NCI-H187 (cell line): ENCODE data around the gene R3HDM4.

Source experiments
- DNase-seq, 2 experiments: peaks; one replicate each; lab custom pipeline; 2025; lab: John Stamatoyannopoulos, UW

The R3HDM4 gene

DNA sequence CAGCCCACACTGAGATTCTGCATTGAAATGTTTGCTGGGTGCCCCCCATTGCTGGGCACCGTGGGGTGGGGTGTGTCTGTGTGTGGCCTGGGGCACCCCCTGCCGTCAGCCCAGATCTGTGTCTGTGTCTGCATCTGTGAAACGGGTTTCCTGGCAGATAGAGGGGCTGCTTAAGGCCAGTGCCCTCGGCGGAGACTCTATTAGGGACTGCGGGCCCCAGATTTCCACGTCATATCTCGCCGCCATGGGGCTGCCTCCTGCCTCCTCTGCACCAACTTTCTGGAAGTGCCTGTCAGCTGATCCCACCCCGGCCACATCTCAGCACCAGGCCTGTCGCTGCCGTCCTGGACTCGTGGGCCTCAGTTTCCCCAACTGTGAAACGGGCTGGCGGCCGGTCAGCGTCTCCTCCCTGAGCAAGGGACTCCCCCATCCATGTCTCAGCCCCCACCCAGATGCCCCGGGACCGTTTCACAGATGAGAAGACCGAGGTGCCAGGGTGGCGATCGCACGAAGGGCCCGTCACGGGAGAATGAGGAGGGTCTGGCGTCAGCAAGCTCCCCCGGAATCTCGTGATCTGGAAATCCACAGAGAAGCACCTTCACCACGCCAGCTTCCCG lies 34.2 kb upstream of the R3HDM4 start:
- no peak for DNase-seq

DNA sequence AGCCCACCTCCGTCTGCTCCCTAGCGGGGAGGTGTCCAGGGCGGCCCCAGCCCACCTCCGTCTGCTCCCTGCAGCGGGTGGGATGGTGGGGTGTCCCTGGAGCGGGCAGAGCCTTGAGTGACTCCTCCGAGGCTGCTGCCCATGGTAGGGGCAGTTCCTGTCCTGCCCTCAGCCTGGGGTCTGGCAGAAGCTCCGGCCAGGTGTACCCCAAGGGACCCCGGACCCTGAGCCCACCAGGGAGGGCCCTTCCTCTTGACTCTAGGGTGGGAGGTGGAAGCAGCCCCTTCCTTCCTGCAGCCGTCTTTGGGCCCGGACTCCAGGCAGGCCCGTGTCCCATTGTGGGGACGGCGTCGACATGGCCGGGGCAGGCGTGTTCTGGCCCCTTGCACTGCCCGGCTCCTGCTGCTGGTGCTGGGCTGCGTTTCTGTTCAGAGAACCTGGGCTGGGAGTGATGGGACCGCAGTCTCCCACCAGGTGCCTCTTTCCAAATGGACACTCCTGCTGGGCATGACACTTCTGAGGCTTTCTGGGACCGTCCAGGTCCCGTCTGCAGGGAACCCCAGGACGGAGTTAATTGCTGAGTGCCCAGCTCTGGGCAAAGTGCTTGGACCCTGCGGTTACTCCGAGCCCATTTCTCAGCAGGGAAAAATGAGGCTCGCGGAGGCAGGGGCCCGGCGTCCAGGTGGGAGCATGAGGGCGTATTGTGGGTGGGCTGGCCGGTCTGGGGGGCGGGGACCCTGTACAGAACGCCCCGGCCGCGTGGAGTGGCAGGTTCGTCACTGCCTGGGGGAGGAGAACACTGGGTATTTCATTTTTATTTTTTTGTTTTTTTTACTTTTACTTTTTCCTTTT lies 32.6 kb upstream of the R3HDM4 start:
- no peak for DNase-seq

DNA sequence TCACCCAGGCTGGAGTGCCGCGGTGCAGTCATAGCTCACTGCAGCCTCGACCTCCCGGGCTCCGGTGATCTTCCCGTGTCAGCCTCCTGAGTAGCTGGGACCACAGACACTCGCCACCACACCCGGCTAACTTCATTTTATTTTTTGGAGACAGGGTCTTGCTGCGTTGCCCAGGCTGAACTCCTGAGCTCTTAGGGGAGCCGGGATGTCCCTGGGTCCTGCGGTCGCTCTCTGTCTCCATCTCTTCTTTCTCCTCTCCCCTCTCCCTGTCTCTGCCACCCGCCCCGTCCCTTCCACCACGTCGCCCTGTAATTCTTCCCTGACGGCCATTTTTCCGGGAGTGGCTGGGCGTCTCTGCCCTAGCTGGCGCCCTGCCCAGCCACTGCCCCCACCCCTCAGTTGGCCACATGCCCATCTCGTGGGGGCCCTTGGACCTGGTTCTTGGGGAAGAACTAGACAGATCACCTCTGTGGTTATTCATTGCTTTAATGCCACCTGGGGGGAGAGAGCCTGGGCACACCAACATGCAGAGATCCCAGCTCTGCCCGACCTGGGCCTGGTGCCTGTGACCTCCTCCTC lies 31.7 kb upstream of the R3HDM4 start:
- no peak for DNase-seq

DNA sequence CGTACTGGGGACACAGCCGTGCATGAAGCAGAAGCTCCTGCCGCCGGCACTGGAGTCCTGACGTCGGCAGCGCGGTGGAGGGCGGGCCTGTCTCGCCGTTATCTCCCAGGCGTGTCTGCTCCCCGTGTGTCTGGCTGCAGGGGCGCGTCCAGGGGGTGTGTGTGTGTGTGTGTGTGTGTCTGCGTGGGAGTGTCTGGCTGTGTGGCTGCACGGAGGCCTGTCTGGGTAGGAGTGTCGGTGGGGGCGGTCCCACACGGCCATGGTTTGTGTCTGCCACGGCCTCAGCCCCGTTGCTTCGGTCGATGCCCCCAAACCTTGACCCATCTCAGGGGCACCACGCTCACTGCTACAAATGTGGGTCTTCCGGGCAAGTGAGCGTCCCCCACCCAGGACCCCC lies 31.1 kb upstream of the R3HDM4 start:
- DNase-seq, result no peak

DNA sequence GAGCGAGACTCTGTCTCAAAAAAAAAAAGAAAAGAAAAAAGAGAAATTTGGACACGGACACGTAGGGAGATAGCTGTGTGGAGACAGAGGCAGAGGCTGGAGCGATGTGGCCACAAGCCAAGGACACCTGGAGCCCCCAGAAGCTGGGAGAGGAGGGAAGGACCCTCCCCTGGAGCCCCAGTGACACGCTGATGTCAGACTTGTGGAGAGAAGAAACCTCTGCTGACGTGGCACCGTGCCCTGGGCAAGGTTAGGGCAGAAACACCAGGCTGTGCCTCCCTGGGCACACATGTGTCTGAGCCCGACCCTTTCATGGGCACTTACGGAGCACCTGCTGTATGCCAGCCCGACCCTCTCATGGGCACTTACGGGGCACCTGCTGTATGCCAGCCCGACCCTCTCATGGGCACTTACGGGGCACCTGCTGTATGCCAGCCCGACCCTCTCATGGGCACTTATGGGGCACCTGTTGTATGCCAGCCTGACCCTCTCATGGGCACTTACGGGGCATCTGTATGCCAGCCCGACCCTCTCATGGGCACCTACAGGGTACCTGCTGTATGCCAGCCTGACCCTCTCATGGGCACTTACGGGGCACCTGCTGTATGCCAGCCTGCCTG lies 30.6 kb upstream of the R3HDM4 start:
- no peak for DNase-seq

DNA sequence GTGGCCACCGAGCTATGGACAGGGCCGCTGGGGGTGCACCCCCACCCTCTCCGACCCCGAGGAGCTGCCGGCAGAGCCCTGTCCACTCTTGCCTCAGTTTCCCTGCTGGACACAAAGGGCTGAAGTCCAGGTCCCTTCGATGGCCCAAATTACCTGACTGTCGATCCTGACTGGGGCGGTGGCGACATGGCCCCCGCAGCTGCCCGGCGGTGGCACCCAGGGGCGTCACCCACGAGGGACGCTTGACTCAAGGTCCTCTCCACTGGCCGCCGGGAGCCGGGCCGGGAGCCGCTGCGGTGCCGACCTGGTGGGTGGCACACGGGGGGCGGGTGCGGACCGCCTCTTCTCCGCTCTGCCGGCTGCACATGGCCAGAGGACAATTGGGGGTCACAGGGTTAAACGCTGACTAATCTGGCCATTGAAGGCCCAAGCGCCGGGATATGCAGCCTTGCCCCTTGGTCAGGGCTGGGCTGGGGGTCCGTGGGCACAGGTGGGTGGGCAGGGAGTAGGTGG lies 29.2 kb upstream of the R3HDM4 start:
- DNase-seq, result no peak

DNA sequence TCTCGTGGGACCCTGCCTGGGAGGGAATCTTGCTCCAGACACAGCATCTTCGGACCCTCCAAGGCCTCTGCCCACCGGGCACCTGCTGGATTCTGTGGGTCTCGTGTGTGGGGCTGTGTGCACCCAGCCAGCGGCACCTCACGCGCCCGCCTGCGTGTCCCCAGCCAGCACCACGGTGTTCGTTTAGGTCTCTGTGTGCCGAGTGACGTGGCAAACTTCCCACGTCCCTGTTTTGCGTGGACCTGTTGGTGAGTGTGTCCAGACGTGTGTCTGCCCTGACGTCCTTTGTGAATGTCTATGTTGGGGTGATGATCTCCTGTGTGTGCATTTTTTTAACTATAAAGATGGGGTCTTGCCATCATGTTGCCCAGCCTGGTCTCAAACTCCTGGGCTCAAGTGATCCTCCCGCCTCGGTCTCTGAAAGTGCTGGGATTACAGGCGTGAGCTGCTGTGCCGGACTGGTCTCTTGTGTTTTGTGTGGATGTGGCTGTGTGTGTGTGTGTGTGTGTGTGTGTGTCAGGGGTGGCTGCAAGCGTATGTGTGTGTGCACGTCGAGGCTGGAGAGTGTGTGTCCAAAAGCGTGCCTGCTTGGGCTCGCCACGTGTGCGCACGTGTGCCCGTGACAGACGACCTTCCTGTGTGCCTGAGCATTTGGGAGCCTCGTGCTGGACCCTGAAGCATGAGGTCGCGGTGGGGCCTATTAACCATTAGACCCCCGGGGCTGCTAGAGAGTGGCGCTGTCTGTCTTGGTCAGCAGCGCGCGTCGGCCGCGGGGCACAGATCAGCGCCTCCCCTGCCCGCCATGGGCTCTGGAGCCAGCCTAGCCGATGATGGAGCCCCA lies 28.5 kb upstream of the R3HDM4 start:
- no peak for DNase-seq

DNA sequence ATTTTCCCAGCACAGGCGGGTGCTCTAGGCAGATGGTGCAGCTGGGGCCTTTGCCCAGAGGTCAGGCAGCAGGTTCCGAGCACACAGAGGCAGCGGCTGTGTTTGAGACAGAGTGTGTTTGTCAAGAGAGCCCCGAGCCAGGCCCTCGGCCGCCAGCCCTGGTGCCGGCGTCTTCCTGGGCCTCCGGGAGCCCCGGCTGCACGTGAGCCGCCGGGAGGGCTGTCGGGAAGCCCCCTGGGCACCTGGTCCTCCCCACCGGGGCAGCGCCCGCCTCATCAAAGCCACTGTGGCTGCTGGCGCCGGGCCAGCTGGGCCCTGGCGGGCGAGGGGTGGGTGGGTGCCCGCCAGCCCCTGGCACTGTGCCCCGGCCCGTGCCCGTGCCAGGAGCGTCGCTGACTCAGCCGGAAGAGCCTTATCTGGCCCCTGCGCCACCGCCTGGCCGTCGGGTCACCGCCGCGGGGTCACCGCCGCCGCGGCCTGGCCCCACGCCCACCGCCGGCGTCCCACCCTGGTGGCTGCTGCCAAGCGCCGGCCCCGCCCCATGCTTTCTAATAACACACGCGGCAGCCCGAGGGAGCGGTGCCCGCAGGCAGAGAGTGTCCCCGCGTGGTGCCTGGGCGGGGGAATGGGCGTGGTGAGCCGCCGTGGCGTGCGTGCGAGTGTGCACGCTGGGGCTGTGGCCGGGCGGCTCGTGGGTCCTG lies 27.7 kb upstream of the R3HDM4 start:
- DNase-seq, result no peak

DNA sequence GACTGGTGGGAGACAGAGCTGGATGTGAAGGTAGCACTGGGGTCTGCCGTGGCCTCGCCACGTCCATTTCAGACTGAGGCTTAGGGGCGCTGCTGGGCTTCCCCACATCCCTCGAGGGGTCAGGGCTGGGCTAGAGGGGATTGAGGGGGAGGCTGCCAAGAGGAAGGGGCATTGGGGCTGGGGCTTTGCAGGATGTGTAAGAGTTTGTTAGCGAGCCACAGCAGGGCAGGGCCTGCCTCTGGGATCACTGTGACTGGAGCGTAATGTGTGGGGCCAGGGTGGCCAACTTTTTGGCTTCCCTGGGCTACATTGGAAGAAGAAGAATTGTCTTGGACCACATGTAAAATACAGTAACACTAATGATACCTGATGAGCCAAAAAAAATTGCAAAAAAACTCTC lies 26.9 kb upstream of the R3HDM4 start:
- DNase-seq, result no peak

DNA sequence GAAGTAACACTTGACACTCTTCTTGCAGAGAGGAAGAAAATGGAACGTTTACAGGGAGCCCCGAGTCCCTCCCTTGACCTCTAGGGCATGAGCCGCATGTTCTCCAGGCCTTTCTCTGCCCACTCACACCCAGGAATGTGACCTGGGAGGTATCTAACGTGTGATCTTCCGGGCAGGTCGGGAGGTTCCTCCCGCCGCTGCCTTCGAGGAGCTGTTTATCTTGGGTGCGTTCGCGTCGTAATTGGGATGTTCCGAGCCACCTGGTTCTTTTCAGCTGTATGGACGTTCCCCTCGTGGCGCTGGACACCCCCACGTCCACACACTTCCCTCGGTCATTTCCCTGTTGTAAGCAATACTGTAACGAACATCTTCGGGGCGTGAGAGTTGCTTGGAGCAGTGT lies 26.4 kb upstream of the R3HDM4 start:
- DNase-seq, result no peak

DNA sequence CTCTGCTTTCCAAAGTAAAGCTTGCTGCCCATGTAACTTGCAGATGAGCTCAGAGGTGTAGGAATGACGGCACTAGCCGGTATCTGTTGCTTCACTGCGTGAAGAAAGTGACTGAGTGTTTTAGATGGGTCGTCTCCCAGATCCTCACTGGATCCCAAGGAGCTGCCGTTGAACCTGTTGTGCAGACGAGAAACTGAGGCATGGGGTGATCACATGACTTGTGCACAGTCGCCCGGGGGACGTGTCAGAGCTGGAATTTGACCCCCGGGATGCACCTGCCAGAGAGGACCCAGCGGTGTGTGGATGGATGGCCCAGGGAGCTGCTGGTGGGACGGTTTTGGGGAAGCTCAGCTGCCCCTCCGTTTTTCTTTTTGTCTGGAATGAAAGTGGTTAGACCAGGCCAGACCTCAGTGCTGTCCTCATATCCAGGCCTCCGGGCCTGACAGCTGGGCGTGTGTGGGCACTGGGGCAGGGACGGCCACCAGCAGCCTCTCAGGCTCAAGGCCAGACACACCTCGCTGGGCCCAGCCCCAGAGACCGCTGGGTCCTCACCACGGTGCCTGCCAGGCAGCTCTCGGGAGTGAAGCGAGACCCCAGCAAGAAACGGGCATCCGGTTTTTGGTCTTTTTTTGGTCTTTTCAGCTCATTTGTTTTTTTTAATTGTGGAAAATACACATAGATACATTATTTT lies 25.4 kb upstream of the R3HDM4 start:
- DNase-seq, result no peak

DNA sequence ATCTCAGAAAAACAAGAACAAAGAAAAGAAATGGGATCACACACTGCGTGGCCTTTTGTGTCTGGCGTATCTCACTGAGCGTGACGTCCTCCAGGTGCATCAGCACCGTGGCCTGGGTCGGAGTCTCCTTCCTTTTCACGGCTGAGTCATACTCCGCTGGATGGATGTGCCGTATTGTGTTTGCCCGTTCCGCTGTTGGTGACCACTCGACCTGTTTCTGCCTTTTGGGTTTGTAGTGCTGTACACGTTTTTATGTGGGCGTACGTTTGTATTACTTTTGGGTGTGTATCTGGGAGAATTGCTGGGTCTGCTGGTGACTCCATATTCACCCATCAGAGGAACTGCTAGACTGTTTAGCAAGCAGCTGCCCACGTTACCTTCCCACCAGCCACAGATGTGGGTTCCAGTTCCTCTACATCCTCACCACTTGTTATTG lies 24.3 kb upstream of the R3HDM4 start:
- DNase-seq, result no peak

DNA sequence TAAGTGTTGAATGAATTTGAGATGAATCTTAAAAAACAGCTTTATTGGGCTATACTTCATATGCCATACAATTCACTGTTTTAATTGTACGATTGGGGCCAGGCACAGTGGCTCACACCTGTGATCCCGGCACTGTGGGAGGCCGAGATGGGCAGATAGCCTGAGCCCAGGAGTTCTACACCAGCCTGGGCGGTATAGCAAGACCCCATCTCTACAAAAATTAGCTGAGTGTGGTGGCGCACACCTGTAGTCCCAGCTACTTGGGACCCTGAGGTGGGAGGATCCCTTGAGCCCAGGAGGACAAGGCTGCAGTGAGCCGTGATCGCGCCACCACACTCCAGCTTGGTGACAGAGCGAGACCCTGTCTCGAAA lies 23.1 kb upstream of the R3HDM4 start:
- DNase-seq, result no peak

DNA sequence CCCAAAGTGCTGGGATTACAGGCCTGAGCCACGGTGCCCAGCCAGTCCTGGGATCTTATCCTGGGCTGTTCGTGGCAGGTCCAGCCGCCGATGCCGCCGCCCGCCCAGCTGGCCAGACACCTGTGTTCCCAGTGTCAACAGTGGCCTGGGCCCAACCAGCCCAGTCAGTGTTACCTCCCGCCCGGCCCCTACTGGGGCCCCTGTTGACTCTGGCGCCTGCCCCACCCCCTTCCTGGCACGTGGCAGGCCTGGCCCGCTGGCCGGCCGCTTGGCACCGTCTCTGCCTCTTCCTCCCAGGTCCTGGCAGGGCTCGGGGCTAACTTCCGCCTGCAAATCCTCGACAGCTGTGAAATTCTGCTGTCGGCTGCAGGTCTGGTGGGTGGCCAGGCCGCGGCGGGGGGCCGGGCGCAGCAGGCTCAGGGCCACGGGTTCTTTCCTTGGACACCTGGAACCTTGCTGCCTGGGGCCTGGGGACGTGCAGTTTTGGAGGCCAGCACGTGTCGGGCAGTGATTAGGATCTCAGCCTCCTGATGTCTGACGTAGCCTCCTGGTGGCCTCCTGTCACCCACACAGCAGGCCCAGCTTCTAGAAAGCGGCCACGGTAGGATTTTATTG lies 22.0 kb upstream of the R3HDM4 start:
- no peak for DNase-seq

DNA sequence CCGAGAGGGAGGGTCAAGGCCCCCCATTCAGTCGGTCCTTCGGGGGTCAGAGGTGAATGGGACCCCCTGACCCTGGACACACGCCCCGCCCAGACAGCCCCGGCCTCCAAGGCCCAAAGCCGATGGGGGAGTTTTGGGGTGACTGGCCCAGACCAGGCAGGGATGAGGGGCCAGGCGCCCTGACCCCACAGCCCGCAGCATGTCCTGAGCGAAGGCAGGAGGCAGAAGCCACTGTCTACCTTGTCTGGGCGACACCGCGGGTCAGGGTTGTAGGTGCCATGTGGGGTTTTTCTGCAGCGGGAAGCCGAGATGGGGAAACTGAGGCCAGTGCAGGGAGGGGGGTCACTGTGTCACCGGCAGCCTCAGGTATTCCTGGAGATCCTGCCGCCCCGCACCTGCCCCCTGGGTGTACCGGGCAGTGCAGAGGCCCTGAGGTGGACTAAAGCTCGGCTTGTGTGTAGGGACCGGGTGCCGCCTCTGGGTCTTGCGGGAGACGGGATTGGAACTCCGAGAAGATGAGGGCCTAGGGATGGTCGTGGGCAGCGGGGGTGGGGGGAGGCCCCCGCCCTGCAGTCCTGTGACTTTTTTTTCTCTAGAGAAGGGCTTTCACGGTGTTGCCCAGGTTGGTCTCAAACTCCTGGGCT lies 21.3 kb upstream of the R3HDM4 start:
- DNase-seq, result no peak

DNA sequence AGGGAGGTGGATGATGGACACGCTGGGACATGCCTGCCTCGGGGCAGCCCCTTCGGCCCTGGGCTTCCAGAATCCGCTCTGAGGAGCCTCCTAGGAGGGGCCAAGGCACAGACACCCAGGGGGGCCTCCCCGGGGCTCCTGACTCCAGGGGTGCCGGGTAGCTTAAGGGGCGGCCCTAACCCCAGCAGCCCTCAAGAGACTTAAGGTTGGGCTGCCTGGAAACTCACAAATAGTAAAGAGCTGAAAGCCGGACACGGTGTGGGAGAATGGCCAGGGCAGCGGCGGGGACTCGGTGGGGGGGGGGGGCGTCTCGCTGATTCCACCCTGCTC lies 20.5 kb upstream of the R3HDM4 start:
- no peak for DNase-seq

DNA sequence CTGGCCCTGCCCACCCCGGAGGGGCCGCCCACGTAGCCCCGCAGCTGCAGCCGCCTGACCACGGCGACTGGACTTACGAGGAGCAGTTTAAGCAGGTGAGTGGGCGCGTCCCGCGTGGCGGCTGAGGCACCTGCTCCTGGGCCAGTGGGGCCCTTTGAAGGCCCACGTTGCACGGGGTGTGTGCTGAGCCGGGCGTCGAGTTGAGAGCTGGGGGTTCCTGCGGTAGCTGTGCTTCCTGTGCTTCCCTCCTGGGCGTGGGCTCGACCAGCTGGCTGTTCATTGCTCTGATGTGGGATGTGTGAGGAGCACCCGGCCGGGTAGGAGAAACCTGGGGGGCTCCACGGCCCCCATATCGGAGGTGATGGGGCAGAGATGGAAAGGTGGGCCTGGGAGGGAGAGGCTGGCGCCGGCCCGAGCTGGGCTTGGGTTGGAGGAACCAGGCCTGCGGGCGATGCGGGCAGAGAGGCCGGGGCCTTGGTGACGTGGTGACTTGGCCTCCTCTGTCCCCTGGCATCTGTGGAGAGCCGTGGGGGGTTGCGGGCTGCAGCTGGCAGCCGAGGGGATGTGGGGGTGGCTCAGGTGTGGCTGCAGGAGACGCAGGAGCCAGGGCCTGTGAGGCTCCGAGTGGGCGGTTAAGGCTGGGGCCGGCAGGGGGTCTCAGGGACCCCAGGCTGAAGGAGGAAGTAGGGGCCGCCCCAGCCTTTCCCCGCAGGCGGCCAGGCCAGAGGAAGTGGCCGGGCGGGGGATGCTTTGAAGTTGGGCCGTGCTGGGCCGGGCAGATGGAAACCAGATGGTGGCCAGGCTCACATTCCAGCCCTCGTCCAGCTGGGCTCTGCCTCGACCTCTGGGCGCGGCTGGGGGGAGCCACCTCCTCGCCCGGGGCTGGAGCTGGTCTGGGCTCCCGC lies 19.9 kb upstream of the R3HDM4 start:
- DNase-seq, result no peak

DNA sequence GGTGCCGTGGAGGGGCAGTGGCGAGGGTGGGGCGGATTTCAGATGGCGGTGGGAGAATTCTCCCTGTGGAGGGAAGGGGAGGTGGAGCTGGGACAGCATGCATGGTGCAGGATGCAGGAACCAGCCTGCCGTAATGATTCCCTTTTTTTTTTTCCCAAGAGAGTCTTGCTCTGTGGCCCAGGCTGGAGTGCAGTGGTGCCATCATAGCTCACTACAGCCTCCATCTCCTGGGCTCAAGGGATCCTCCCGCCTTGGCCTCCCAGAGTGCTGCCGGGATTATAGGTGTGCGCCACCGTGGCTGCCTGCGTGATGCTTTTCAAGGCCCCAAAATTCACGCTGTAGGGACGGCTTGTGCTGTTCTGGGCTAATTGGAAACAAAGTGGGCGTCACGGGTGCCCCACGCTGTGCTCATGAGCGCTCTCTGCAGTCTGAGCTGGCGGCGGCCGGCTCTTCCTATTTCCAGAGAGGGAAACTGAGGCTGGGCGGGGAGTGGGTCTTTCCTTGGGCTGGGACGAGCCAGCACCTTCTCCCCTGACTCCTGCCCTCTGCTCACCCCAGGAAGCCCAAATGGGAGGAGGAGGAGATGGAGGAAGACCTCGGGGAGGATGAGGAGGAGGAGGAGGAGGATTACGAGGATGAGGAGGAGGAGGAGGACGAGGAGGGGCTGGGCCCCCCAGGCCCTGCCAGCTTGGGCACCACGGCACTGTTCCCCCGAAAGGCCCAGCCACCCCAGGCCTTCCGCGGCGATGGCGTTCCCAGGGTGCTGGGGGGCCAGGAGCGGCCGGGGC lies 19.0 kb upstream of the R3HDM4 start:
- no peak for DNase-seq
